ENCODE data around the gene RAI1.

RAI1 gene

DNA sequence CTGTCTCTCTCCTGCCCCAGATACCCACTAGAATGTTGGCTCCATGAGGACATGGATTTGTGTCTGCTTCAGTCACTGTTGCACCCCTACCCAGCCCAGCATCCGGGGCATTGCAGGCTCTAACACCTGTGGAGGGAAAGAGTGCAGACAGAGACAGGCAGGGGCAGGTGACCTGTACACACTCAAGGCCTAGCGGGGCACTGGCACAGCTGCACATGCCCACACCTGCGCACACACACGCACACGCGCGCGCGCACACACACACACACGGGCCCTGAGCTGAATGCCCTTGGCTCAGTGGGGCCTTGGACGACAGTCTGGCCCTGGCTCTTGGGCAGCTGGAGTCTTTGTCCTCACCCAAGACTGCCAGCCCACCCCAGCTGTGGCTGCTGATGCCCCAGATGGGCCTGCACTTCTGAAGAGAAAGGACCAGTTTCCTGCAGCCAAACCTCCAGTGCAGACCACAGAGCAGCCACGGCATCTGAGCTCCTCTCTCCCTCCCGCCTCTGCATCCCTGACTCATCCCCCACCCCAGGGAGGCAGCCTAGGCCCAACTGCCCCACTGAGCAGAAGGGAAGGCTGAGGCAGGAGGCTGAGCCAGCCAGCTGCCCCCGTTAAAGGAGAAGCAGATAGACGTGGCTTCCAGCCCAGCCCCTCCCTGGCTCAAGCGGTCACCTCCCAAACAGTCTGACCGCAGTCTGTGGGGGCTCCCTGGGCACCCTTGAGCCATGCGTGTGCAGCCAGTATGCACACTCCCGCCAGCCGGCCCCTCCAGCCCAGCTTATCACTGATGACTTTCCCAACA lies 12.3 kb upstream of the RAI1 start:
- ChIA-PET CTCF (interaction anchor here (0.7 kb wide), 2 partner anchors 291 to 356 kb away, joined by 3 read pairs; no protein-coding TSS in a partner anchor), POLR2A (ENCODE audit: low non-redundant PET) (no interaction called here)
- TF ChIP-seq, protein P1, sequence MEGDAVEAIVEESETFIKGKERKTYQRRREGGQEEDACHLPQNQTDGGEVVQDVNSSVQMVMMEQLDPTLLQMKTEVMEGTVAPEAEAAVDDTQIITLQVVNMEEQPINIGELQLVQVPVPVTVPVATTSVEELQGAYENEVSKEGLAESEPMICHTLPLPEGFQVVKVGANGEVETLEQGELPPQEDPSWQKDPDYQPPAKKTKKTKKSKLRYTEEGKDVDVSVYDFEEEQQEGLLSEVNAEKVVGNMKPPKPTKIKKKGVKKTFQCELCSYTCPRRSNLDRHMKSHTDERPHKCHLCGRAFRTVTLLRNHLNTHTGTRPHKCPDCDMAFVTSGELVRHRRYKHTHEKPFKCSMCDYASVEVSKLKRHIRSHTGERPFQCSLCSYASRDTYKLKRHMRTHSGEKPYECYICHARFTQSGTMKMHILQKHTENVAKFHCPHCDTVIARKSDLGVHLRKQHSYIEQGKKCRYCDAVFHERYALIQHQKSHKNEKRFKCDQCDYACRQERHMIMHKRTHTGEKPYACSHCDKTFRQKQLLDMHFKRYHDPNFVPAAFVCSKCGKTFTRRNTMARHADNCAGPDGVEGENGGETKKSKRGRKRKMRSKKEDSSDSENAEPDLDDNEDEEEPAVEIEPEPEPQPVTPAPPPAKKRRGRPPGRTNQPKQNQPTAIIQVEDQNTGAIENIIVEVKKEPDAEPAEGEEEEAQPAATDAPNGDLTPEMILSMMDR (conservative IDR thresholded peaks at IDR 0.05; ENCODE audit: low read depth) = no peak
- no peak overlapping the region for H3K27ac ChIP-seq
- no peak for DNase-seq (ENCODE audit: low spot score)

DNA sequence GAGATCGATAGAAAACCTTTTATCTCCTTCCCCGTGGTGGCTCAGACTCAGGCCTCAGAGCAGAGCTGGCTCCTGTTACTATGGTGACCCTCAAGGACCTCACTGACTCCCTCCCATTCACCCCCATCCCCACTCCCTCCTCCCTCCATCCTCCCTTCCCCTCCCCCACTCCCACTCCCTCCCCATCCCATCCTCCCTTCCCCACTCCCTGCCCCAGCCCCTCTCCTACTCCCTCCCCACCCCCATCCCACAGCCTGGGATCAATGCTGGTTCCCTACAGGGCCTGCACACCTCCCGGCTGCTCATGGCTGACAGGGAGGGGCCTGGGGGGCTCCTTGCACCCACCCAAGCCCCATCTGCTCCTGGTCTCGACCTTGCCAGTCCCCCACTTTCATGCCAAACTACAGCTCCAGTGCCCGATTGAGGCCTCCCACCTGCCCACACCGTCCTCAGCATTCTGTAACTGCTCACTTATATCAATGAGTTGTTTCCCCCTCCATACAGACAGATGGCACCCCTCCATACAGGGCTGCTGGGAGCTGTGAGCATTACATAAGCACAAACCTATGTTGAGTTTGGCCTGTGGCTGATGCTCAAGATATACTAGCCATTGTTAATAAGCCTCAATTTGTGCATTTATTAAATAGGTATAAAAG lies 11.6 kb upstream of the RAI1 start:
- H3K27ac ChIP-seq = no peak overlapping the region
- POLR2A ChIA-PET (ENCODE audit: low non-redundant PET) = no interaction called here
- DNase-seq (ENCODE audit: low spot score) = no peak
- CTCF ChIA-PET = no interaction called here
- TF ChIP-seq, protein P1 (conservative IDR thresholded peaks at IDR 0.05; ENCODE audit: low read depth) = no peak

DNA sequence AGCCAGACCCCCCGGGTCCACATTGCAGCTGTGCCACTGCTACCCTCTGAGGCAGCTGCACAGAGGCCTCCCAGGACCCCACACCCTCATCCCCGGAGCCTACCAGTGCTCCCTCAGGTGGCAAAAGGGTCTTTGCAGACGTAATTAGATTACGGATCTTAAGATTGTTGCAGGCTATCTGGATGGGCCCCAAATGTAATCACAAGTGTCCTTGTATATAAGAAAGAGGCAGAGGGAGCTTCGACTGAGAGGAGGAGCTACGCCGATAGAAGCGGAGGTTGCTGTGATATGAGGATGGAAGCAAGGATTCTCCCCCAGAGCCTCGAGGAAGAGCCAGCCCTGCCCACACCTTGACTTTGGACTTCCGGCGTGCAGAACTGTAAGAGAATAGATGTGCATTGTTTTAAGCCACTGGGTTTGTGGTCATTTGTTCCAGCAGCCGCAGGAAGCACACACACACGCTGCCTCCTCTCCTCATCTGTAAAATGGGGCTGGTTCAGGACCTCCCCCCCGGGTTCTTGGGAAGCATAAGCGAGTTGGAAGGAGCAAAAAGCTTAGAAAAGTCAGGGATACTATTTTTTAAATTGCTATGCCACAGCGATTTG lies 10.5 kb upstream of the RAI1 start:
- TF ChIP-seq, protein P1 (conservative IDR thresholded peaks at IDR 0.05; ENCODE audit: low read depth) = no peak
- ChIA-PET POLR2A (ENCODE audit: low non-redundant PET) (no interaction called here), CTCF (interaction anchor here (0.7 kb wide), 1 partner anchor 12 kb away, joined by 3 read pairs; no protein-coding TSS in a partner anchor)
- DNase-seq (ENCODE audit: low spot score) = no peak
- no peak overlapping the region for H3K27ac ChIP-seq

DNA sequence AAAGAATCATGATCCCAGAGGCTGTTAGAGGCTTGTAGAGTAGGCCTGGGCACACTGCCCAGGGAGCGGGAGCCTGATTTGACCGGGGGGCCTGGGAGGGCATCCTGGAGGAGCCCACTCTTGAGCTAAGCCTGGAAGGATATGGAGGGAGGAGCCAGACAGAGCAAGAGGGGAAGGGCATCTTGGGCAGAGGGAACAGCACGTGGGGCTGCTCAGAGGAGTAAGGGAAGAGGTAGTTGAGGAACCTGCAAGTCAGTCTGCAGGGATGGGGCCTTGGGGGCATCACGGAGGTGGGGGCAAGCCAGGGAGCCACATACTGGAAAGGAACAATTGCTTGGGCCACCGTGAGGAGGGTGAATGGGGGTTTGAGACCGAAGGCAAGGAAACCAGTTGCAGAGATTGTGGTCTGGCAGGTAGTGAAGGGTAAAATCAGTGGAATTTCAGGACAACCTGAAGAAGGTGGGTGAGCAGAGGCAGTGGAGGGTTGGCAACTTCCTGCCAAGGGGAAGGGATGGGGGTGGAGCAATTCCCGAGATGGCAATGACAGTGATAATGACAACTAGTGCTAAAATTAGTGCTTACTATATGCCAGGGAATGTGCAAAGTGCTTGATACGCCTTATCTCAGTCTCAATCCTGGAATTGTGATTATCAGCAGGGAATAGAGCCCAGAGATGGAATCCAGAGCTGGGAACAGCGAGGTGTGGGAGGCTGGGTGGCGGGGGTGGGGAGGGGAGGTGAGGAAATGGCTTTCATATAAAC lies 9.7 kb upstream of the RAI1 start:
- no peak for DNase-seq (ENCODE audit: low spot score)
- TF ChIP-seq, protein P1 (conservative IDR thresholded peaks at IDR 0.05; ENCODE audit: low read depth) = no peak
- H3K27ac ChIP-seq = no peak overlapping the region
- POLR2A ChIA-PET (ENCODE audit: low non-redundant PET) = no interaction called here
- CTCF ChIA-PET = interaction anchor here (0.7 to 1.4 kb wide), 2 partner anchors 9 to 11 kb away, joined by 3 to 4 read pairs; no protein-coding TSS in a partner anchor

DNA sequence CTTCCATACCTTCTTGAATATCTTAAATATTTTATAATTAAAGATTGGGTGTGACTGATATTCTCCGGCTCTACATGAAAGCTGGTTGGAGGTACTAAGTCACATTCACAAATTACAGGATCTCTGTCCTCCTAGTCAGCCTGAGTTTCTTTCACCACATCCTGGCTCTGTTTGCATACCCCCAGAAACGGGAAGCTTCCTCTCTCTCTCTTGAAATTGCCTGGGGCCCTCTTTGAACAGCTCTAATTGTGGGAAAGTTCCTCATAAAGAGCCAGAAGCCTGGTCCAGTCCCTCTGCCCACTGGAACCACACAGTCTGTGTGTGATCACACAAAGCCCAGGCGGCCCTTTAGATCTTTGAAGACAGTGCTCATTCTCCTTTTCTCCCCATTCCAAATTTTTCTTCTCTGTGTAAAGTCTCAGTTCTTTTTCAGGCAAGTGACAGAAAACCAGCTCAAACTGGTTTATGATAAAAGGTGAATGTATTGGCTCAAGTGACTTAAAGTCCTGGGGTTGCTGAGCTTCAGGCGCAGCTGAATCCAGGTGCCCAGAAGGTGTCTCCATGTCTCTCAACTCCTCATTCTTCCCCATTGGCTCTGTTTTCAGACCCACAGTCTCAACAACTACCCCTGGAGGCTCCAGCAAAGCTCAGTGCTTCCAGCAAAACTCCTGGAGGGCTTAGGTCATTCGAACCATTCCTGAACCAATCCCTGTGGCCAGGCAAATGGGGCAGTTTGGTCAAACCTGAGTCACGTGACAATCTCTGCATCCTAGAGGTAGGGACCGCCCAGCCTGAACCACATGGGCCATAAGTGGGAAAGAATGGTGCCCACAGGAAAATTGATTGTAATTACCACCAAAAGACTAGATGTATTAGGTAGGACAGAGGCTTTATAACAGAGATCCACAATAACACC lies 8.5 kb upstream of the RAI1 start:
- CTCF ChIA-PET = interaction anchor here (1.4 kb wide), 1 partner anchor 8 kb away, joined by 4 read pairs; no protein-coding TSS in a partner anchor
- no peak overlapping the region for H3K27ac ChIP-seq
- DNase-seq (ENCODE audit: low spot score) = no peak
- POLR2A ChIA-PET (ENCODE audit: low non-redundant PET) = no interaction called here
- TF ChIP-seq, protein P1 (conservative IDR thresholded peaks at IDR 0.05; ENCODE audit: low read depth) = no peak
